Left ventricle myocardium inferior (tissue), 1 donor: ENCODE measurements around the gene TRAPPC6A. TPM values are rescaled to one million over a fixed set of nuclear protein-coding genes. Genes with fewer than 3 reads are reported as not detected.

Experiments used
- DNase-seq: peaks from one replicate; pipeline ENCODE4 v3.0.0-alpha.2; 2020
- H3K27ac ChIP-seq: fragments of 200-600 bp; replicated peaks from 2 replicates; pipeline ENCODE4 v1.8.0; 2021
- H3K27me3 ChIP-seq: fragments of 200-600 bp; 2 replicates; pipeline ENCODE4 v1.8.0; 2021; ENCODE audit warnings: low read depth
- H3K36me3 ChIP-seq: fragments of 200-600 bp; 2 replicates; pipeline ENCODE4 v1.8.0; 2021
- H3K4me1 ChIP-seq: fragments of 200-600 bp; 2 replicates; pipeline ENCODE4 v1.8.0; 2021
- H3K4me3 ChIP-seq: fragments of 200-600 bp; 2 replicates; pipeline ENCODE4 v1.8.0; 2021; ENCODE audit warnings: mild to moderate bottlenecking, moderate library complexity
- H3K9me3 ChIP-seq: fragments of 200-600 bp; replicated peaks from 2 replicates; pipeline ENCODE4 v1.8.0; 2021
- intact Hi-C: fragments of 100-400 bp; cut with micrococcal nuclease; formaldehyde crosslinking; loops from one replicate; pipeline ENCODE4 v1.11.0; 2022
- total RNA-seq: library from RNA; stranded (reverse); fragmentation: NEBNext Ultra II Directional; extraction: Animal tissue kit (Norgen Biotek cat#: 25700); gene quantifications from one replicate; pipeline ENCODE4 v1.2.1, GENCODE V29; 2021
- TF ChIP-seq, protein P1 (sequence below): fragments of 200-600 bp; IDR thresholded peaks from 2 replicates; pipeline ENCODE4 v1.8.0; 2021; ENCODE audit warnings: antibody characterized with exemption, mild to moderate bottlenecking, borderline replicate concordance
- donor health status: DM: no; HTN: yes; CAD: no; lungs with severe emphysema.

Gene TRAPPC6A
- total RNA-seq, 1 donor from 2014 or later = 15.8 TPM

DNA sequence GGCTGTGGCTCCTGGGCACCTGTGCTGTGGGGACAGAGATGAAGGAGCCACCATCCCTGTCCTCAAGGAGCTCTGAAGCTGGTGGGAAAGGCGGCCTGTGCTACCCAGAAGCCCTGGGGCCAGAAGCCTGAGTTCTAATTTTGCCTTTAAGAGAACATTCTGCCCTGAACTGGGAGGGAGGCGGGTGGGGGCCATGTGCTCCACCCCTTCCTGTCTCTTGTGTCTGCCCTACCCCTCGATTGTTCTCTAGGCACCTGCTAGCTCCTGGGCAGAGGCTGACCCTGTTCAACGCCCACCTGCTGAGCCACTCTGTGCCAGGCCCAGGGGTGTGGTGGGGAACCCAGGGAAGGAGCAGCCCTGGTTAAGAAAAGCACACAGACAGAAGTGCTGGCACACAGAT is 5.9 kb downstream of the TRAPPC6A start:
- intact Hi-C loops = no loop called here

DNA sequence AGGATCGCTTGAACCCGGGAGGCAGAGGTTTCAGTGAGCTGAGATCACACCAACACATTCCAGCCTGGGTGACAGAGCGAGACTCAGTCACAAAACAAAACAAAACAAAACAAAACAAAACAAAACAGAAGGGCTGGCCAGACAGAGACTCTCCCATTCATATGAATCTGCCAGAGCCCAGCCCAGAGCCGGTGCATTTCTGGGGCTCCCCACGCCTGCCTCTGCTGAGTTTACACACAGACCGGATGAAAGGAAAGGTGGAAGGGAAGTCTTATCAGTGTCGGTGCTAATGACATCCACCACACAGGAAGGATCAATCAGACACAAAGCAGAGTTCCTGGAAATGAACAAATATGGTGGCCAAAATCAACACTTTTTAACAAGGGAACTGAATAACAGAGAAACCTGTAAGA is 6.8 kb downstream of the TRAPPC6A start:
- no peaks in the 10 kb centered on the region for H3K9me3 ChIP-seq
- peaks cover 30% of the 10 kb centered on the region for H3K4me1 ChIP-seq
- H3K36me3 ChIP-seq = no peaks in the 10 kb centered on the region
- H3K27ac ChIP-seq = peak overlapping the region; percentile 72
- TF ChIP-seq, protein P1, sequence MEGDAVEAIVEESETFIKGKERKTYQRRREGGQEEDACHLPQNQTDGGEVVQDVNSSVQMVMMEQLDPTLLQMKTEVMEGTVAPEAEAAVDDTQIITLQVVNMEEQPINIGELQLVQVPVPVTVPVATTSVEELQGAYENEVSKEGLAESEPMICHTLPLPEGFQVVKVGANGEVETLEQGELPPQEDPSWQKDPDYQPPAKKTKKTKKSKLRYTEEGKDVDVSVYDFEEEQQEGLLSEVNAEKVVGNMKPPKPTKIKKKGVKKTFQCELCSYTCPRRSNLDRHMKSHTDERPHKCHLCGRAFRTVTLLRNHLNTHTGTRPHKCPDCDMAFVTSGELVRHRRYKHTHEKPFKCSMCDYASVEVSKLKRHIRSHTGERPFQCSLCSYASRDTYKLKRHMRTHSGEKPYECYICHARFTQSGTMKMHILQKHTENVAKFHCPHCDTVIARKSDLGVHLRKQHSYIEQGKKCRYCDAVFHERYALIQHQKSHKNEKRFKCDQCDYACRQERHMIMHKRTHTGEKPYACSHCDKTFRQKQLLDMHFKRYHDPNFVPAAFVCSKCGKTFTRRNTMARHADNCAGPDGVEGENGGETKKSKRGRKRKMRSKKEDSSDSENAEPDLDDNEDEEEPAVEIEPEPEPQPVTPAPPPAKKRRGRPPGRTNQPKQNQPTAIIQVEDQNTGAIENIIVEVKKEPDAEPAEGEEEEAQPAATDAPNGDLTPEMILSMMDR = no peak
- no peak for DNase-seq
- no peaks in the 10 kb centered on the region for H3K27me3 ChIP-seq
- intact Hi-C loops = no loop called here
- no peak overlapping the region for H3K4me3 ChIP-seq

More for the DNA sequence above, 5.9 kb downstream of the TRAPPC6A start:
- H3K9me3 ChIP-seq = no peaks in the 10 kb centered on the region
- no peak for DNase-seq
- no peak overlapping the region for H3K4me3 ChIP-seq
- peaks cover 22% of the 10 kb centered on the region for H3K4me1 ChIP-seq
- peak overlapping the region; percentile 72 for H3K27ac ChIP-seq
- H3K27me3 ChIP-seq = no peaks in the 10 kb centered on the region
- no peaks in the 10 kb centered on the region for H3K36me3 ChIP-seq
- TF ChIP-seq, protein P1 = no peak

DNA sequence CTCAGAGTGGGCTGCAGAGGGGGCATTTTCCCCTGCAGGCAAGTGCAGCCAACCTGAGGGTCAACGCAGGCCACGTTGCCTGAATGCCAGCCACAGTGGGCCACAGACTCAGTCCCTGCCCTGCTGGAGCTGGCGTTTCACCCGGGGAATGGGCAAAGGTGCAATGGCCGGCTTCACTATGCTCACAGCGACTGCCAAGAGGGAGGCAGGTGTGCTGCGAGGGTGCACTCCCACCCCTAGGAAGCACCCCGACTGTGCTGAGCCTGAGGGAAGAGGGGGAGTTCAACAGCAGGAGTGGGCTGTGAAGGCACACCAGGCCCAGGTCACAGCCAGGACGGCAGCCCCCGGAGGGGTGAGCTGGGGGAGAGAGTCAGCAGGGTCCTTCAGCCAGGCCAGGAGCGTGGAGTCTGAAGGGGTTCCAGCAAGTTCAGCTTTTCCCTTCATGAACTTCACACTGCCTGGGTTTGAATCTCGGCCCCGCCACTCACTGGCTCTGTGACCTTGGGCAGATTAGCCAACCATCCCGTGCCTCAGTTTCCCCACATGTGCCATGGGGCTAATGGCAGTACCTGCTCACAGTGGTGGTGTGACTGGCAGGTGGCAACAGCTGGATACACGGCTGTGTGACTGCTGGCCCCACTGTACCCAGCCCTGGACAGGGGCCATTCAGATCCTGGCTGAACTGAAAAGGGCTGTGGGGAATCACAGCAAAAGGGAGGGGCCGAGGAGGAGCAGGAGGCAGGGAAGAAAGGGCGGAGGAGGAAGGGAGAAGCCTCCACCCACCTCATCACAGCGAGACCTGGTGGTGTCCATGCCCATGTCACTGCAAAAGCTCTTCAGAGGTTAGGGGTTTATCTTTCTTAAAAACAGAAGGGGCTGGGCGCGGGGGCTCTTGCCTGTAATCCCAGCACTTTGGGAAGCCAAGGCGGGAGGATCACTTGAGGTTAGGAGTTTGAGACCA is 7.6 kb downstream of the TRAPPC6A start:
- intact Hi-C loops = no loop called here
- H3K4me1 ChIP-seq = peaks cover 36% of the 10 kb centered on the region

DNA sequence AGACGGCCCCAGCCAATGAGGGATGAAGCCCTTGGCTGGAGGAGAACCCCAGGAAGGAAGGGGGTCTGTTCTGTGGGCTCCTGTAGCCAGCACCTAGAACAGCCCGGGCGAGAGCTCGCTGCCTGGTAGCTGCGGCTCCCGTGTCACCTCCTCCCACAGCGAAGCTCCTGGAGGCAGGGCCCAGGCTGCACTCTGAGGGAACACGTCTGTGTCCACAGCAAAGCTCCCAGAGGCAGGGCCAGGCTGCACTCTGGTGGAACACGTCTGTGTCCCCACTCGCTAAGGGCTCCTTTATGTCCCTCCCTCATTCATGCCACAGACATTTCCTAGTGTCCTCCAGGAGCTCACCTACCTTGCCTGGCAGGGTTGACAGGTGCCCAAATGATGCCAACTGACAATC is 8.4 kb downstream of the TRAPPC6A start:
- H3K4me1 ChIP-seq = peaks cover 43% of the 10 kb centered on the region
- TF ChIP-seq, protein P1 = no peak
- DNase-seq = no peak
- H3K4me3 ChIP-seq = no peak overlapping the region
- intact Hi-C loops = no loop called here
- no peaks in the 10 kb centered on the region for H3K27me3 ChIP-seq
- H3K27ac ChIP-seq = no peak overlapping the region
- no peaks in the 10 kb centered on the region for H3K36me3 ChIP-seq
- no peaks in the 10 kb centered on the region for H3K9me3 ChIP-seq

More for the DNA sequence above, 7.6 kb downstream of the TRAPPC6A start:
- no peaks in the 10 kb centered on the region for H3K9me3 ChIP-seq
- TF ChIP-seq, protein P1 = no peak
- H3K27me3 ChIP-seq = no peaks in the 10 kb centered on the region
- H3K4me3 ChIP-seq = no peak overlapping the region
- no peaks in the 10 kb centered on the region for H3K36me3 ChIP-seq
- peak overlapping the region; percentile 72 for H3K27ac ChIP-seq
- no peak for DNase-seq

DNA sequence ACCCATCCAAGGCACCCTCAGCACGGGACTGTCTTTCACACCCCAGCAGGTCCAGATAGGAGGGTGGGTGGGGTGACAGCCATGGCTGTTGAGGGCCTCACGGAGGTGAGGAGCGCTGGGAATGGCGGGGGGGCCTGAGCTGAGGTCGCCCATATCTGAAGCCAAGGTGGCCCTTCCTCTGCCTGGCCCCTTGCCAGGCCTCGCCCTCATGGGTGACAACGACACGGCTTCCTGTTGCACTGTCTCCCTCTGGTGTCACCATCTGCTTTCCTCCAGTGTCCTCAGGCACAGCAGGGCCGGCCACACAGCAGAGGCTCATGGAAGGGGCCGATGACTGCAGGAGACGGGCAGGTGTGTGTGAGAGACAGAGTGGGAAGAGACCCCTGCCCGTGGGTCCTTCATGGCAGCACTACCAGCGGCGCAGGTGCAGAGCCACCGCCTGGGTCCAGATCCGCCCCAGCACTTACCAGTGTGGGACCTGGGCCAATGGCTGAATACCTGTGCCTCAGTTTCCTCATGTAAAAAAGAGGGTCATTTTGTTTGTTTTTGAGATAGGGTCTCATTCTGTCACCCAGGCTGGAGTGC is 9.2 kb downstream of the TRAPPC6A start:
- H3K27me3 ChIP-seq = no peaks in the 10 kb centered on the region
- H3K27ac ChIP-seq = no peak overlapping the region
- peak; percentile 13 for DNase-seq
- H3K4me1 ChIP-seq = peaks cover 50% of the 10 kb centered on the region
- intact Hi-C loops = no loop called here
- no peaks in the 10 kb centered on the region for H3K36me3 ChIP-seq
- no peak overlapping the region for H3K4me3 ChIP-seq
- TF ChIP-seq, protein P1 = no peak
- no peaks in the 10 kb centered on the region for H3K9me3 ChIP-seq
